HEK293 (cell line): Measurements from ENCODE around the gene EDAR.
A peak's percentile ranks its signal among the peaks of the same experiment; 100 is the strongest.

Experiments used
- CTCF ChIA-PET: fragments of 350-600 bp; formaldehyde crosslinking; extraction: SDS; loops from one replicate; lab custom pipeline; 2021; ENCODE audit warnings: antibody characterized with exemption; lab: Yijun Ruan, JAX
- POLR2A ChIA-PET: fragments of 300-600 bp; formaldehyde crosslinking; extraction: SDS; loops from one replicate; lab custom pipeline; 2020; ENCODE audit warnings: antibody characterized with exemption, inconsistent platforms; lab: Yijun Ruan, JAX
- H3K27ac ChIP-seq: fragments of 200-500 bp; sonication (Bioruptor generic); 2 replicates; pipeline ENCODE4 v1.5.1; 2014; ENCODE audit warnings: low read depth, low read length, control low read depth, inconsistent platforms; ENCODE audit errors: extremely low read depth
- H3K36me3 ChIP-seq, 2 experiments: fragments of 200-500 bp in 1 of 2; sonication (Bioruptor generic) in 1 of 2; 1 replicate in 1 of 2; 2 replicates in 1 of 2; pipeline ENCODE4 v1.5.1; 2014 to 2017; ENCODE audit warnings: inconsistent platforms in 2 of 2, low read length in 2 of 2; ENCODE audit not compliant: control insufficient read depth in 2 of 2, insufficient read depth in 1 of 2
- H3K4me1 ChIP-seq: fragments of 200-500 bp; sonication (Bioruptor generic); 2 replicates; pipeline ENCODE4 v1.5.1; 2014; ENCODE audit warnings: mild to moderate bottlenecking, low read length, inconsistent platforms; ENCODE audit not compliant: control insufficient read depth, insufficient read depth
- H3K4me3 ChIP-seq: 2 replicates; pipeline ENCODE4 v1.5.1; 2011; ENCODE audit warnings: low read depth, mild to moderate bottlenecking, control low read depth, low read length, moderate library complexity
- H3K9me3 ChIP-seq: fragments of 200-500 bp; sonication (Bioruptor generic); 2 replicates; pipeline ENCODE4 v1.5.1; 2014; ENCODE audit warnings: low read depth, low read length, inconsistent platforms; ENCODE audit not compliant: control insufficient read depth, insufficient read depth
- GLIS1 ChIP-seq: fragments of 450-650 bp; formaldehyde crosslinking; IDR thresholded peaks from 2 replicates; pipeline ENCODE4 v1.5.1; 2016; ENCODE audit warnings: missing biosample characterization, missing genetic modification characterization
- IKZF3 ChIP-seq: fragments of 450-650 bp; IDR thresholded peaks from 2 replicates; pipeline ENCODE4 v1.5.0; 2018; ENCODE audit warnings: missing biosample characterization, mild to moderate bottlenecking, missing genetic modification characterization, moderate library complexity
- KLF1 ChIP-seq: fragments of 450-650 bp; formaldehyde crosslinking; IDR thresholded peaks from 2 replicates; pipeline ENCODE4 v1.5.1; 2016; ENCODE audit warnings: missing biosample characterization, missing genetic modification characterization
- WT1 ChIP-seq: fragments of 450-650 bp; formaldehyde crosslinking; IDR thresholded peaks from 2 replicates; pipeline ENCODE4 v1.5.1; 2016; ENCODE audit warnings: missing biosample characterization, missing genetic modification characterization
- ZFHX2 ChIP-seq: fragments of 450-650 bp; formaldehyde crosslinking; conservative IDR thresholded peaks from 2 replicates; pipeline ENCODE4 v1.5.1; 2016; ENCODE audit warnings: missing biosample characterization, missing genetic modification characterization
- ZIC2 ChIP-seq: fragments of 450-650 bp; formaldehyde crosslinking; IDR thresholded peaks from 2 replicates; pipeline ENCODE4 v1.5.1; 2016; ENCODE audit warnings: missing biosample characterization, missing genetic modification characterization
- ZNF132 ChIP-seq: fragments of 450-650 bp; formaldehyde crosslinking; IDR thresholded peaks from 2 replicates; pipeline ENCODE4 v1.5.1; 2017; ENCODE audit warnings: missing biosample characterization, missing genetic modification characterization, borderline replicate concordance
- ZNF146 ChIP-seq: fragments of 450-650 bp; formaldehyde crosslinking; IDR thresholded peaks from 2 replicates; pipeline ENCODE4 v1.5.1; 2016; ENCODE audit warnings: missing biosample characterization, missing genetic modification characterization
- ZNF248 ChIP-seq: fragments of 450-650 bp; formaldehyde crosslinking; IDR thresholded peaks from 2 replicates; pipeline ENCODE4 v1.5.1; 2017; ENCODE audit warnings: missing biosample characterization, missing genetic modification characterization
- ZNF266 ChIP-seq: fragments of 450-650 bp; formaldehyde crosslinking; IDR thresholded peaks from 2 replicates; pipeline ENCODE4 v1.5.1; 2016; ENCODE audit warnings: missing biosample characterization, missing genetic modification characterization, low read depth
- ZNF37A ChIP-seq: fragments of 450-650 bp; IDR thresholded peaks from 2 replicates; pipeline ENCODE4 v1.5.1; 2018; ENCODE audit warnings: missing biosample characterization, missing genetic modification characterization
- ZNF514 ChIP-seq: fragments of 450-650 bp; formaldehyde crosslinking; IDR thresholded peaks from 2 replicates; pipeline ENCODE4 v1.5.1; 2016; ENCODE audit warnings: missing biosample characterization, missing genetic modification characterization
- ZNF530 ChIP-seq: fragments of 450-650 bp; formaldehyde crosslinking; IDR thresholded peaks from 2 replicates; pipeline ENCODE4 v1.5.1; 2016; ENCODE audit warnings: low read depth, missing biosample characterization, missing genetic modification characterization
- ZNF558 ChIP-seq: fragments of 450-650 bp; formaldehyde crosslinking; IDR thresholded peaks from 2 replicates; pipeline ENCODE4 v1.5.1; 2016; ENCODE audit warnings: missing biosample characterization, missing genetic modification characterization
- ZNF654 ChIP-seq: fragments of 450-650 bp; formaldehyde crosslinking; IDR thresholded peaks from 2 replicates; pipeline ENCODE4 v1.5.1; 2016; ENCODE audit warnings: low read depth, missing biosample characterization, missing genetic modification characterization
- ZNF777 ChIP-seq: fragments of 450-650 bp; formaldehyde crosslinking; IDR thresholded peaks from 2 replicates; pipeline ENCODE4 v1.5.1; 2017; ENCODE audit warnings: missing biosample characterization, missing genetic modification characterization, borderline replicate concordance
- TF ChIP-seq, protein P1 (sequence below): fragments of 450-650 bp; formaldehyde crosslinking; IDR thresholded peaks from 2 replicates; pipeline ENCODE4 v1.5.1; 2016; ENCODE audit warnings: missing biosample characterization, missing genetic modification characterization
- TF ChIP-seq, protein P2 (sequence below): fragments of 450-650 bp; formaldehyde crosslinking; IDR thresholded peaks from 2 replicates; pipeline ENCODE4 v1.5.1; 2016; ENCODE audit warnings: missing biosample characterization, missing genetic modification characterization
- TF ChIP-seq, protein P3 (sequence below): fragments of 450-650 bp; formaldehyde crosslinking; optimal IDR thresholded peaks from 2 replicates; pipeline ENCODE3; 2016; ENCODE audit warnings: missing biosample characterization, mild to moderate bottlenecking, missing genetic modification characterization
- TF ChIP-seq, protein P4 (sequence below): fragments of 450-650 bp; formaldehyde crosslinking; IDR thresholded peaks from 2 replicates; pipeline ENCODE4 v1.5.1; 2016; ENCODE audit warnings: missing biosample characterization, missing genetic modification characterization

EDAR gene

DNA sequence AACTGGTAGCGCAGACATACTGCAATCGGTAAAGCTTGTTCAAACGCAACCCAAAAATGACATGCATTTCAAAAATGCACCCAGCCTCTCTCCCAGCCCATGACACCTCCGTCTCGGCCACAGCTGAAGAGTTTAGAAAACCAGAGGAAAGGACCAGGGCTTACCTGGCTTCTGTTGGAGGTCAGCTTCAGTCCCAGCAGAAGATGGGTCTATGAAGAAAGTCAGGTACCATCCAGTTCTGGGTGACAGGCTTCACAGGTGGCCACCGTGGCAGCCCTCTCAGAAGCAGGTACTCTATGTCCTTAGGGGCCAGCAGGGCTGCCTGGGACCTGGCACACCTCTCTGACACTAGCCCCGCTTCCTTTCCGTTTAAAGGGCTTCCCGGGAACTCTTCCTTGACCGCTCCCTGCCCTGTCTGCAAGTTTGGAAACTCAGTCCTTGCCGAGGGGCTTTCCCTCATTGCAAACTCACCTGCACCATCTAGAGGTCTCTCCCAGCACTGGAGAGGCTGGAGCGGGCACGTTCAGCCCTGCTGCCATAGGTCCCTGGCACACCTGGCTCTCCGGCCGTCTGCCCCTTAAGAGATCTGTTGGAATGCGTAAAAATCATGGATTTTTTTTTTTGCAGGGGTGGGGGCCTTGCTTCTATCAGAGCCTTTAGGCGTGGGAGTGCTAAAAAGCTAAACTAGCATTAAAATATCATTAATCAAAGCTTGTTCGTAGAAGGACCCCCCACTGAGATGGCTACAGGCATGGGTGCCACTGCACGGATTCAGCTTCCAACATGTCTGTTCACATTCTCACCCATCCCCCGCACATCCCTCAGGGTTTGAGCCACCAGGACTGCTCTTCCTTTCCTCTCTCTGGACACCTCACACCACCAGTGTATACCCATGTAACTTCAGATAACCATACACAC is at the start of gene EDAR:
TSS of gene EDAR (minus strand) at position 425 of the 918 bp plus-strand sequence. CDS start 58,206 bp downstream, outside the sequence.
- Histone ChIP-seq H3K27ac (no peak within 1 kb of the TSS), H3K36me3 (no peaks in the 10 kb centered on the region), H3K4me1 (peaks cover 4% of the 10 kb centered on the region), H3K4me3 (no peak within 1 kb of the TSS), H3K9me3 (no peaks in the 10 kb centered on the region)
- ChIA-PET POLR2A (no interaction called here), CTCF (interaction anchor here (0.5 to 8.9 kb wide), 19 partner anchors 10 to 362 kb away, joined by 3 to 74 read pairs (median 3); no protein-coding TSS in a partner anchor)
- no peak for TF ChIP-seq WT1 (tag by site-specific recombination)
- no peak for TF ChIP-seq ZNF37A (tag by site-specific recombination)
- TF ChIP-seq ZNF654 (tag by site-specific recombination), result peak; percentile 51
- TF ChIP-seq, protein P1, sequence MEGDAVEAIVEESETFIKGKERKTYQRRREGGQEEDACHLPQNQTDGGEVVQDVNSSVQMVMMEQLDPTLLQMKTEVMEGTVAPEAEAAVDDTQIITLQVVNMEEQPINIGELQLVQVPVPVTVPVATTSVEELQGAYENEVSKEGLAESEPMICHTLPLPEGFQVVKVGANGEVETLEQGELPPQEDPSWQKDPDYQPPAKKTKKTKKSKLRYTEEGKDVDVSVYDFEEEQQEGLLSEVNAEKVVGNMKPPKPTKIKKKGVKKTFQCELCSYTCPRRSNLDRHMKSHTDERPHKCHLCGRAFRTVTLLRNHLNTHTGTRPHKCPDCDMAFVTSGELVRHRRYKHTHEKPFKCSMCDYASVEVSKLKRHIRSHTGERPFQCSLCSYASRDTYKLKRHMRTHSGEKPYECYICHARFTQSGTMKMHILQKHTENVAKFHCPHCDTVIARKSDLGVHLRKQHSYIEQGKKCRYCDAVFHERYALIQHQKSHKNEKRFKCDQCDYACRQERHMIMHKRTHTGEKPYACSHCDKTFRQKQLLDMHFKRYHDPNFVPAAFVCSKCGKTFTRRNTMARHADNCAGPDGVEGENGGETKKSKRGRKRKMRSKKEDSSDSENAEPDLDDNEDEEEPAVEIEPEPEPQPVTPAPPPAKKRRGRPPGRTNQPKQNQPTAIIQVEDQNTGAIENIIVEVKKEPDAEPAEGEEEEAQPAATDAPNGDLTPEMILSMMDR, result peak; percentile 81
- no peak for TF ChIP-seq ZNF266 (tag by site-specific recombination)
- TF ChIP-seq IKZF3, result no peak
- TF ChIP-seq ZIC2 (tag by site-specific recombination), result peak; percentile 13; the same call in 1 of the 2 replicates
- TF ChIP-seq GLIS1, result peak; percentile 62
- TF ChIP-seq KLF1, result no peak
- TF ChIP-seq, protein P2, sequence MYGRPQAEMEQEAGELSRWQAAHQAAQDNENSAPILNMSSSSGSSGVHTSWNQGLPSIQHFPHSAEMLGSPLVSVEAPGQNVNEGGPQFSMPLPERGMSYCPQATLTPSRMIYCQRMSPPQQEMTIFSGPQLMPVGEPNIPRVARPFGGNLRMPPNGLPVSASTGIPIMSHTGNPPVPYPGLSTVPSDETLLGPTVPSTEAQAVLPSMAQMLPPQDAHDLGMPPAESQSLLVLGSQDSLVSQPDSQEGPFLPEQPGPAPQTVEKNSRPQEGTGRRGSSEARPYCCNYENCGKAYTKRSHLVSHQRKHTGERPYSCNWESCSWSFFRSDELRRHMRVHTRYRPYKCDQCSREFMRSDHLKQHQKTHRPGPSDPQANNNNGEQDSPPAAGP (tag by site-specific recombination), result no peak
- no peak for TF ChIP-seq ZNF514 (tag by site-specific recombination)
- TF ChIP-seq ZNF146, result no peak
- no peak for TF ChIP-seq ZNF248 (tag by site-specific recombination)

DNA sequence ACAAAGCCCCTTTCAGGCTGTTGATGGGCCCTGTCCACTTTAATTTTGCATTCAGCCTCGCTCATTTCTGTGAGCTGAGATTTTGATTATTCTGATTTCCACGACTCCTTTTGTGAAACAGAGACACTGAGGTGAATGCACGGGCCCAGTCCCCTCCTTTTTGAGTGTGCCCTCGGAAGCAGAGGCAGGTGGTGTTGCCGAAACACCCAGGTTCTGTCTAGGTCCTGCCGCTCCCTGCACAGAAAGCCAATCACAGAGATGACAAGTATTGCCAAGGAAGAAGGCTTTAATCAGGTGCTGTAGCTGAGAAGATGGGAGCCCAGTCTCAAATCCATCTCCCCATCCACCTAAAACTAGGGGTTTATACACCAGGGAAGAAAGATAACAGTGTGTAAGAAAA is 44.2 kb upstream of the EDAR start:
- Histone ChIP-seq H3K27ac (0 out of 2 replicates have a peak overlapping the region, but pooled peaks have one; percentile 96), H3K9me3 (no peaks in the 10 kb centered on the region), H3K4me3 (no peak overlapping the region), H3K36me3 (no peaks in the 10 kb centered on the region), H3K4me1 (peaks cover 33% of the 10 kb centered on the region)
- ChIA-PET CTCF (no interaction called here), POLR2A (no interaction called here)
- TF ChIP-seq ZNF777, result no peak
- TF ChIP-seq, protein P3, sequence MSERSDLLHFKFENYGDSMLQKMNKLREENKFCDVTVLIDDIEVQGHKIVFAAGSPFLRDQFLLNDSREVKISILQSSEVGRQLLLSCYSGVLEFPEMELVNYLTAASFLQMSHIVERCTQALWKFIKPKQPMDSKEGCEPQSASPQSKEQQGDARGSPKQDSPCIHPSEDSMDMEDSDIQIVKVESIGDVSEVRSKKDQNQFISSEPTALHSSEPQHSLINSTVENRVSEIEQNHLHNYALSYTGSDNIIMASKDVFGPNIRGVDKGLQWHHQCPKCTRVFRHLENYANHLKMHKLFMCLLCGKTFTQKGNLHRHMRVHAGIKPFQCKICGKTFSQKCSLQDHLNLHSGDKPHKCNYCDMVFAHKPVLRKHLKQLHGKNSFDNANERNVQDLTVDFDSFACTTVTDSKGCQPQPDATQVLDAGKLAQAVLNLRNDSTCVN (tag by site-specific recombination), result no peak
- TF ChIP-seq, protein P4, sequence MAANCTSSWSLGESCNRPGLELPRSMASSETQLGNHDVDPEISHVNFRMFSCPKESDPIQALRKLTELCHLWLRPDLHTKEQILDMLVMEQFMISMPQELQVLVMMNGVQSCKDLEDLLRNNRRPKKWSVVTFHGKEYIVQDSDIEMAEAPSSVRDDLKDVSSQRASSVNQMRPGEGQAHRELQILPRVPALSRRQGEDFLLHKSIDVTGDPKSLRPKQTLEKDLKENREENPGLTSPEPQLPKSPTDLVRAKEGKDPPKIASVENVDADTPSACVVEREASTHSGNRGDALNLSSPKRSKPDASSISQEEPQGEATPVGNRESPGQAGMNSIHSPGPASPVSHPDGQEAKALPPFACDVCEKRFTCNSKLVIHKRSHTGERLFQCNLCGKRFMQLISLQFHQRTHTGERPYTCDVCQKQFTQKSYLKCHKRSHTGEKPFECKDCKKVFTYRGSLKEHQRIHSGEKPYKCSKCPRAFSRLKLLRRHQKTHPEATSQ (tag by site-specific recombination), result no peak
- no peak for TF ChIP-seq ZNF654 (tag by site-specific recombination)
- no peak for TF ChIP-seq ZNF132
- no peak for TF ChIP-seq ZNF558 (tag by site-specific recombination)
- no peak for TF ChIP-seq ZFHX2 (tag by site-specific recombination)
- no peak for TF ChIP-seq ZNF530 (tag by site-specific recombination)
